Measurements from ENCODE around the gene GAB3. TPM values are rescaled to one million over a fixed set of nuclear protein-coding genes. Genes with fewer than 3 reads are reported as not detected.
"Not testable (repeated sequence)": the region's sequence is repeated elsewhere in the genome, so short reads cannot be mapped to it uniquely, and the experiment has no call there.

GAB3 gene
- polyA plus RNA-seq, 4 donors, result 2.2 to 3.0 (median 2.6) TPM

GRCh38 chrX:154660541-154660940 lies 90.3 kb downstream of the GAB3 start:
- DNase-seq (ENCODE audit: low read depth in 4 of 4, low spot score in 3 of 4), result peak in 1 of 4 donors; percentile 7

- no peak for DNase-seq (ENCODE audit: low read depth in 4 of 4, low spot score in 3 of 4)
These were observed 91.9 kb downstream of the GAB3 start for GRCh38 chrX:154658957-154659356.

- DNase-seq (ENCODE audit: low read depth in 4 of 4, low spot score in 3 of 4), result no peak
These were observed 92.7 kb downstream of the GAB3 start for GRCh38 chrX:154658187-154658586.

GRCh38 chrX:154657226-154657805 lies 93.6 kb downstream of the GAB3 start:
- no peak for DNase-seq (ENCODE audit: low read depth in 4 of 4, low spot score in 3 of 4)

- no peak for DNase-seq (ENCODE audit: low read depth in 4 of 4, low spot score in 3 of 4)
These were observed 95.1 kb downstream of the GAB3 start for GRCh38 chrX:154655786-154656185.

GRCh38 chrX:154655346-154655745 lies 95.5 kb downstream of the GAB3 start:
- DNase-seq (ENCODE audit: low read depth in 4 of 4, low spot score in 3 of 4), result no peak

- no peak for DNase-seq (ENCODE audit: low read depth in 4 of 4, low spot score in 3 of 4)
These were observed 96.0 kb downstream of the GAB3 start for GRCh38 chrX:154654925-154655324.

GRCh38 chrX:154654372-154654771 lies 96.5 kb downstream of the GAB3 start:
- no peak for DNase-seq (ENCODE audit: low read depth in 4 of 4, low spot score in 3 of 4)

GRCh38 chrX:154653413-154653812 lies 97.5 kb downstream of the GAB3 start, which contains the start of gene CTAG2:
Gene CTAG2 (minus strand): TSS chrX:154653579. CDS start chrX:154653515, 64 bp downstream.
- DNase-seq (ENCODE audit: low read depth in 4 of 4, low spot score in 3 of 4), result not testable (repeated sequence)

GRCh38 chrX:154653048-154653401 lies 97.9 kb downstream of the GAB3 start:
- DNase-seq (ENCODE audit: low read depth in 4 of 4, low spot score in 3 of 4), result no peak

GRCh38 chrX:154652311-154653047 lies 98.4 kb downstream of the GAB3 start:
- no peak for DNase-seq (ENCODE audit: low read depth in 4 of 4, low spot score in 3 of 4)

- no peak for DNase-seq (ENCODE audit: low read depth in 4 of 4, low spot score in 3 of 4)
These were observed 100.7 kb downstream of the GAB3 start for GRCh38 chrX:154650221-154650510.

- no peak for DNase-seq (ENCODE audit: low read depth in 4 of 4, low spot score in 3 of 4)
These were observed 101.2 kb downstream of the GAB3 start for GRCh38 chrX:154649503-154650220.

GRCh38 chrX:154648931-154649330 lies 101.9 kb downstream of the GAB3 start:
- no peak for DNase-seq (ENCODE audit: low read depth in 4 of 4, low spot score in 3 of 4)

GRCh38 chrX:154645745-154646378 lies 105.0 kb downstream of the GAB3 start:
- not testable (repeated sequence) for DNase-seq (ENCODE audit: low read depth in 4 of 4, low spot score in 3 of 4)

- not testable (repeated sequence) for DNase-seq (ENCODE audit: low read depth in 4 of 4, low spot score in 3 of 4)
These were observed 107.2 kb downstream of the GAB3 start for GRCh38 chrX:154643708-154644107.

GRCh38 chrX:154641740-154642139 lies 109.1 kb downstream of the GAB3 start:
- DNase-seq (ENCODE audit: low read depth in 4 of 4, low spot score in 3 of 4), result not testable (repeated sequence)

- DNase-seq (ENCODE audit: low read depth in 4 of 4, low spot score in 3 of 4), result not testable (repeated sequence)
These were observed 117.2 kb downstream of the GAB3 start for GRCh38 chrX:154633661-154634060.

- not testable (repeated sequence) for DNase-seq (ENCODE audit: low read depth in 4 of 4, low spot score in 3 of 4)
These were observed 119.9 kb downstream of the GAB3 start for GRCh38 chrX:154630949-154631348.

- DNase-seq (ENCODE audit: low read depth in 4 of 4, low spot score in 3 of 4), result not testable (repeated sequence)
These were observed 121.9 kb downstream of the GAB3 start for GRCh38 chrX:154628960-154629359.
